DND-41 (cell line): ENCODE measurements around the gene LYPLA2.

Source experiments
- EZH2 ChIP-seq: IDR thresholded peaks from 3 replicates; pipeline ENCODE4 v1.6.1; 2012; ENCODE audit warnings: borderline replicate concordance, low read depth, mild to moderate bottlenecking, moderate library complexity, low read length, inconsistent platforms; ENCODE audit not compliant: severe bottlenecking
- TF ChIP-seq, protein P1 (sequence below): IDR thresholded peaks from 2 replicates; pipeline ENCODE4 v1.5.1; 2012; ENCODE audit warnings: borderline replicate concordance, low read length, moderate library complexity, mild to moderate bottlenecking; ENCODE audit not compliant: poor library complexity, severe bottlenecking; ENCODE audit errors: extremely low read depth

DNA sequence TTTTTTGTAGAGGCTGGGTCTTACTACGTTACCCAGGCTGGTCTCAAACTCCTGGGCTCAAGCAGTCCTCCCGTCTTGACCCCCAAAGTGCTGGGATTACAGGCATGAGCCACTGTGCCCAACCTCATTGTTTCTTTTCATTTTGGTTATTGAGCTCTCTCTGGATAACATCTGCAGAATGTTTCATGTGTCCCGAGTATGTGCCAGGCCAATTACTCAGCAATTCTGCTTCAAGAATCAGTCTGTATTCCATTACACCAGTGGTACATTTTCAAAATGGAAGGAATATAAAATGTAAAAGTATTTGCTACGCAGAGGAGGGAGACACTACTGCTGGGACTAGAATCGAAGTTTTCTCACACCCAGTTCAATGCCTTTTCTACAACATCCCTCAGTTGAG is 49.3 kb upstream of the LYPLA2 start:
- TF ChIP-seq, protein P1, sequence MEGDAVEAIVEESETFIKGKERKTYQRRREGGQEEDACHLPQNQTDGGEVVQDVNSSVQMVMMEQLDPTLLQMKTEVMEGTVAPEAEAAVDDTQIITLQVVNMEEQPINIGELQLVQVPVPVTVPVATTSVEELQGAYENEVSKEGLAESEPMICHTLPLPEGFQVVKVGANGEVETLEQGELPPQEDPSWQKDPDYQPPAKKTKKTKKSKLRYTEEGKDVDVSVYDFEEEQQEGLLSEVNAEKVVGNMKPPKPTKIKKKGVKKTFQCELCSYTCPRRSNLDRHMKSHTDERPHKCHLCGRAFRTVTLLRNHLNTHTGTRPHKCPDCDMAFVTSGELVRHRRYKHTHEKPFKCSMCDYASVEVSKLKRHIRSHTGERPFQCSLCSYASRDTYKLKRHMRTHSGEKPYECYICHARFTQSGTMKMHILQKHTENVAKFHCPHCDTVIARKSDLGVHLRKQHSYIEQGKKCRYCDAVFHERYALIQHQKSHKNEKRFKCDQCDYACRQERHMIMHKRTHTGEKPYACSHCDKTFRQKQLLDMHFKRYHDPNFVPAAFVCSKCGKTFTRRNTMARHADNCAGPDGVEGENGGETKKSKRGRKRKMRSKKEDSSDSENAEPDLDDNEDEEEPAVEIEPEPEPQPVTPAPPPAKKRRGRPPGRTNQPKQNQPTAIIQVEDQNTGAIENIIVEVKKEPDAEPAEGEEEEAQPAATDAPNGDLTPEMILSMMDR, result no peak
- TF ChIP-seq EZH2, result no peak
